B cell (primary cell): ENCODE data around the gene SULT2B1. TPM values are rescaled to one million over a fixed set of nuclear protein-coding genes. Genes with fewer than 3 reads are reported as not detected.

Source experiments
- ATAC-seq: fragments of 200-7000 bp; cut with Tn5 transposase; one replicate; pipeline ENCODE4 v1.10.0; 2021; ENCODE audit warnings: low read depth, mild to moderate bottlenecking, moderate number of reproducible peaks, moderate library complexity
- CTCF ChIA-PET: fragments of 350-600 bp; sonication (Branson Sonifier 250); formaldehyde crosslinking; loops from one replicate; lab custom pipeline; 2021; ENCODE audit warnings: antibody characterized with exemption, inconsistent platforms; lab: Charles Lee
- POLR2A ChIA-PET: fragments of 350-600 bp; sonication (Branson Sonifier 250); formaldehyde crosslinking; loops from one replicate; lab custom pipeline; 2021; ENCODE audit warnings: antibody characterized with exemption; lab: Charles Lee
- DNase-seq: peaks from one replicate; pipeline ENCODE4 v3.0.0; 2013
- H2AFZ ChIP-seq: 2 replicates; pipeline ENCODE4 v1.6.1; 2012; ENCODE audit warnings: mild to moderate bottlenecking, low read depth, low read length; ENCODE audit not compliant: insufficient read depth, poor library complexity, severe bottlenecking
- H3K27ac ChIP-seq, 2 donors: 1 replicate in 1 of 2; 2 replicates in 1 of 2; pipeline ENCODE4 v1.5.1; 2012 to 2013; ENCODE audit warnings: low read length in 2 of 2, mild to moderate bottlenecking in 2 of 2, moderate library complexity in 1 of 2
- H3K27me3 ChIP-seq, 4 experiments: fragments of 200-600 bp in 1 of 4; sonication (generic) in 1 of 4; replicated peaks in 1 of 4; 1 replicate in 2 of 4; 2 replicates in 2 of 4; pipeline versions ENCODE4 v1.6.1 to v1.7.0; 2013 to 2016; ENCODE audit warnings: low read length in 3 of 4, mild to moderate bottlenecking in 2 of 4, mixed read lengths in 1 of 4, moderate library complexity in 1 of 4; ENCODE audit not compliant: insufficient read depth in 4 of 4, control insufficient read depth in 3 of 4; ENCODE audit errors: control extremely low read depth in 1 of 4
- H3K36me3 ChIP-seq, 2 experiments: replicated peaks in 1 of 2; 1 replicate in 1 of 2; 2 replicates in 1 of 2; pipeline versions ENCODE4 v1.6.1 to v1.7.1; 2013; ENCODE audit warnings: low read length in 1 of 2; ENCODE audit not compliant: insufficient read depth in 2 of 2, control insufficient read depth in 1 of 2; ENCODE audit errors: control extremely low read depth in 1 of 2, extremely low read depth in 1 of 2
- H3K4me1 ChIP-seq, 2 donors: fragments of 200-600 bp in 1 of 2; sonication (generic) in 1 of 2; 1 replicate in 1 of 2; 2 replicates in 1 of 2; pipeline versions ENCODE4 v1.5.1 to v1.6.1; 2013 to 2017; ENCODE audit warnings: low read length in 2 of 2; ENCODE audit not compliant: control insufficient read depth in 2 of 2, insufficient read depth in 2 of 2
- H3K4me2 ChIP-seq: replicated peaks from 2 replicates; pipeline ENCODE3; 2012; ENCODE audit warnings: mild to moderate bottlenecking, low read depth, low read length; ENCODE audit not compliant: poor library complexity, severe bottlenecking
- H3K4me3 ChIP-seq, 5 experiments: fragments of 200-600 bp in 1 of 5; sonication (generic) in 1 of 5; 1 replicate in 3 of 5; 2 replicates in 2 of 5; pipeline versions ENCODE4 v1.5.1 to v1.7.0; 2011 to 2016; ENCODE audit warnings: low read length in 4 of 5, mild to moderate bottlenecking in 4 of 5, low read depth in 2 of 5, control low read depth in 1 of 5, moderate library complexity in 1 of 5; ENCODE audit not compliant: insufficient read depth in 1 of 5; ENCODE audit errors: control extremely low read depth in 1 of 5, extremely low read depth in 1 of 5
- H3K79me2 ChIP-seq: fragments of 200-600 bp; sonication (generic); one replicate; pipeline ENCODE4 v1.6.0; 2016; ENCODE audit warnings: low read length; ENCODE audit not compliant: control insufficient read depth, insufficient read depth
- H3K9ac ChIP-seq: fragments of 200-600 bp; sonication (generic); 2 replicates; pipeline ENCODE4 v1.6.1; 2017; ENCODE audit warnings: mild to moderate bottlenecking, low read length, moderate library complexity
- H3K9me3 ChIP-seq, 3 donors: one replicate each; pipeline versions ENCODE4 v1.6.1 to v1.7.1; 2013; ENCODE audit warnings: low read length in 2 of 3; ENCODE audit not compliant: control insufficient read depth in 2 of 3, insufficient read depth in 1 of 3; ENCODE audit errors: control extremely low read depth in 1 of 3
- H4K20me1 ChIP-seq: 2 replicates; pipeline ENCODE4 v1.6.0; 2012; ENCODE audit warnings: mild to moderate bottlenecking, low read length; ENCODE audit not compliant: insufficient read depth, control insufficient read depth, poor library complexity, severe bottlenecking
- H3K27ac Mint-ChIP-seq: one replicate; pipeline ENCODE4 v1.8.0; 2021; ENCODE audit warnings: mixed read lengths
- H3K27me3 Mint-ChIP-seq: one replicate; pipeline ENCODE4 v1.8.0; 2021; ENCODE audit warnings: mixed read lengths
- H3K4me1 Mint-ChIP-seq: one replicate; pipeline ENCODE4 v1.8.0; 2021; ENCODE audit warnings: mixed read lengths
- H3K4me3 Mint-ChIP-seq: one replicate; pipeline ENCODE4 v1.8.0; 2021; ENCODE audit warnings: mixed read lengths
- H3K9me3 Mint-ChIP-seq: one replicate; pipeline ENCODE4 v1.8.0; 2022; ENCODE audit warnings: mixed read lengths; ENCODE audit not compliant: insufficient read depth
- EZH2 ChIP-seq: IDR thresholded peaks from 2 replicates; pipeline ENCODE4 v1.6.1; 2012; ENCODE audit warnings: borderline replicate concordance, low read depth, mild to moderate bottlenecking, moderate library complexity, low read length; ENCODE audit not compliant: insufficient read depth, poor library complexity, severe bottlenecking
- WGBS: methylation state at CpG from one replicate; pipeline ENCODE4 v1.1.5; 2013; ENCODE audit warnings: missing lambda C conversion rate; ENCODE audit not compliant: insufficient coverage; 5-methylcytosine and 5-hydroxymethylcytosine counted together
- intact Hi-C: fragments of 100-400 bp; cut with micrococcal nuclease; formaldehyde crosslinking; loops from one replicate; pipeline ENCODE4 v1.10.0; 2022
- polyA plus RNA-seq: library from polyadenylated mRNA; depleted of rRNA; stranded (reverse); fragments of >200 nt; gene quantifications from 2 replicates; pipeline ENCODE4 v1.2.3, GENCODE V29; 2012
- total RNA-seq, 2 donors: library from RNA; stranded (reverse); fragments of 120-200 nt in 1 of 2; gene quantifications; 1 replicate in 1 of 2; 2 replicates in 1 of 2; pipeline versions ENCODE4 v1.2.3 to v1.2.4, GENCODE V29; 2013 to 2022
- TF ChIP-seq, protein P1 (sequence below): fragments of 200-600 bp; IDR thresholded peaks from one replicate; pipeline ENCODE4 v1.8.0; 2022; ENCODE audit warnings: antibody characterized with exemption, mild to moderate bottlenecking

SULT2B1 gene
- total and polyA plus RNA-seq, 2 donors (not counting 1 experiment from before 2014, with no cell fraction given): not detected

DNA sequence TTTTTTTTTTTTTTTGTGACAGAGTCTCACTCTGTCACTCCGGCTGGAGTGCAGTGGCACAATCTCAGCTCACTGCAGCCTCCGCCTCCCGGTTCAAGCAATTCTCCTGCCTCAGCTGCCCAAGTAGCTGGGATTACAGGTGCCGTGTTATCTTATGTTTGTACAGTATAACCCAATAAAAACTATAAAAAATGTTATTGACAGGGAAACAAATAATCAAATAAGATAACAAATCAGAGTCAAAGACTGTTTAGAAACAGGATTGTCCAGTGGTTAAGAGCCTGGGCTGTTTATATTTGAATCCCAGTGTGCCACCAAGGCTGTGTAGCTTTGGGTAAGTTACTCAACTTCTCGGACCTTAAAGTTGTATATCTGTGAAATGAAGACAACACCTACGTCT is 21.2 kb upstream of the SULT2B1 start:
- Histone ChIP-seq H3K79me2 (no peaks in the 10 kb centered on the region), H3K4me1 (no peaks in the 10 kb centered on the region), H3K4me2 (no peak overlapping the region), H3K27me3 (peaks cover 0 to 12% (median 0%) of the 10 kb centered on the region in 4 experiments), H3K4me3 (no peak overlapping the region), H3K9me3 (peaks cover 0 to 30% (median 16%) of the 10 kb centered on the region in 3 donors), H3K36me3 (no peaks in the 10 kb centered on the region), H4K20me1 (no peaks in the 10 kb centered on the region), H3K9ac (no peak overlapping the region), H2AFZ (no peak overlapping the region), H3K27ac (no peak overlapping the region)
- ATAC-seq (no peak), DNase-seq (no peak)
- ChIA-PET CTCF (interaction anchor here (0.6 kb wide), 1 partner anchor 35 kb away, joined by 4 read pairs; no protein-coding TSS in a partner anchor), POLR2A (no interaction called here)
- intact Hi-C loops: no loop called here
- H3K9me3 Mint-ChIP-seq: peaks cover 2% of the 10 kb centered on the region
- TF ChIP-seq, protein P1, sequence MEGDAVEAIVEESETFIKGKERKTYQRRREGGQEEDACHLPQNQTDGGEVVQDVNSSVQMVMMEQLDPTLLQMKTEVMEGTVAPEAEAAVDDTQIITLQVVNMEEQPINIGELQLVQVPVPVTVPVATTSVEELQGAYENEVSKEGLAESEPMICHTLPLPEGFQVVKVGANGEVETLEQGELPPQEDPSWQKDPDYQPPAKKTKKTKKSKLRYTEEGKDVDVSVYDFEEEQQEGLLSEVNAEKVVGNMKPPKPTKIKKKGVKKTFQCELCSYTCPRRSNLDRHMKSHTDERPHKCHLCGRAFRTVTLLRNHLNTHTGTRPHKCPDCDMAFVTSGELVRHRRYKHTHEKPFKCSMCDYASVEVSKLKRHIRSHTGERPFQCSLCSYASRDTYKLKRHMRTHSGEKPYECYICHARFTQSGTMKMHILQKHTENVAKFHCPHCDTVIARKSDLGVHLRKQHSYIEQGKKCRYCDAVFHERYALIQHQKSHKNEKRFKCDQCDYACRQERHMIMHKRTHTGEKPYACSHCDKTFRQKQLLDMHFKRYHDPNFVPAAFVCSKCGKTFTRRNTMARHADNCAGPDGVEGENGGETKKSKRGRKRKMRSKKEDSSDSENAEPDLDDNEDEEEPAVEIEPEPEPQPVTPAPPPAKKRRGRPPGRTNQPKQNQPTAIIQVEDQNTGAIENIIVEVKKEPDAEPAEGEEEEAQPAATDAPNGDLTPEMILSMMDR: no peak
- no peak for TF ChIP-seq EZH2
- H3K27ac Mint-ChIP-seq: no peak overlapping the region
- H3K27me3 Mint-ChIP-seq: peaks cover 7% of the 10 kb centered on the region
- 80% methylated on average over 2 of the region's 6 CpGs for WGBS
- no peaks in the 10 kb centered on the region for H3K4me1 Mint-ChIP-seq
- no peak overlapping the region for H3K4me3 Mint-ChIP-seq

DNA sequence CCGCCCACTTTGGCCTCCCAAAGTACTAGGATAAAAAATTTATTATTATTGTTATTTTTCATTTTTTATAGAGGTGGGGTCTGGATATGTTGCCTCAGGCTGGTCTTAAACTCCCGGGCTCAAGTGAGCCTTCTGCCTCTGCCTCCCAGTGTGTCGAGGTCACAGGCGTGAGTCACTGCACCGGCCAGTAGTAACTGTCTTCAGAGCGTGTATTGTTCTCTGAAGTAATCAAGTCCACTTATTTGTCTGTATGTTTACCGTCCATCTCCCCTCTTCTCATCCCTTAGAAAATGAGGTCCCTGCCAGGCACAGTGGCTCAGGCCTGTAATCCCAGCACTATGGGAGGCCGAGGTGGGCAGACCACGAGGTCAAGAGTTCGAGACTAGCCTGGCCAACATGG is 18.2 kb upstream of the SULT2B1 start:
- H3K27me3 Mint-ChIP-seq: peaks cover 11% of the 10 kb centered on the region
- H3K4me3 Mint-ChIP-seq: no peak overlapping the region
- no peak overlapping the region for H3K27ac Mint-ChIP-seq
- Histone ChIP-seq H3K27me3 (peaks cover 0 to 5% (median 0%) of the 10 kb centered on the region in 4 experiments), H2AFZ (no peak overlapping the region), H3K4me2 (no peak overlapping the region), H3K79me2 (no peaks in the 10 kb centered on the region), H3K4me3 (no peak overlapping the region), H3K9ac (no peak overlapping the region), H3K4me1 (no peaks in the 10 kb centered on the region), H3K36me3 (no peaks in the 10 kb centered on the region), H3K27ac (no peak overlapping the region), H4K20me1 (no peaks in the 10 kb centered on the region), H3K9me3 (peaks cover 0 to 9% (median 6%) of the 10 kb centered on the region in 3 donors)
- POLR2A ChIA-PET: no interaction called here
- intact Hi-C loops: no loop called here
- no peaks in the 10 kb centered on the region for H3K4me1 Mint-ChIP-seq
- DNase-seq: no peak
- WGBS: 94% methylated on average over 7 of the region's 10 CpGs
- no peak for TF ChIP-seq EZH2
- TF ChIP-seq, protein P1: no peak
- no peaks in the 10 kb centered on the region for H3K9me3 Mint-ChIP-seq
- no peak for ATAC-seq
- CTCF ChIA-PET: no interaction called here
